GM12872 (cell line): ENCODE data around the gene GHDC.

ENCODE experiments used
- TF ChIP-seq, protein P1 (sequence below): IDR thresholded peaks from 3 replicates; pipeline ENCODE4 v1.5.1; 2011; ENCODE audit warnings: low read depth, mild to moderate bottlenecking, low read length, moderate library complexity; ENCODE audit not compliant: insufficient read depth

Gene GHDC

GRCh38 chr17:42230225-42230624 lies 35.9 kb upstream of the GHDC start:
- TF ChIP-seq, protein P1, sequence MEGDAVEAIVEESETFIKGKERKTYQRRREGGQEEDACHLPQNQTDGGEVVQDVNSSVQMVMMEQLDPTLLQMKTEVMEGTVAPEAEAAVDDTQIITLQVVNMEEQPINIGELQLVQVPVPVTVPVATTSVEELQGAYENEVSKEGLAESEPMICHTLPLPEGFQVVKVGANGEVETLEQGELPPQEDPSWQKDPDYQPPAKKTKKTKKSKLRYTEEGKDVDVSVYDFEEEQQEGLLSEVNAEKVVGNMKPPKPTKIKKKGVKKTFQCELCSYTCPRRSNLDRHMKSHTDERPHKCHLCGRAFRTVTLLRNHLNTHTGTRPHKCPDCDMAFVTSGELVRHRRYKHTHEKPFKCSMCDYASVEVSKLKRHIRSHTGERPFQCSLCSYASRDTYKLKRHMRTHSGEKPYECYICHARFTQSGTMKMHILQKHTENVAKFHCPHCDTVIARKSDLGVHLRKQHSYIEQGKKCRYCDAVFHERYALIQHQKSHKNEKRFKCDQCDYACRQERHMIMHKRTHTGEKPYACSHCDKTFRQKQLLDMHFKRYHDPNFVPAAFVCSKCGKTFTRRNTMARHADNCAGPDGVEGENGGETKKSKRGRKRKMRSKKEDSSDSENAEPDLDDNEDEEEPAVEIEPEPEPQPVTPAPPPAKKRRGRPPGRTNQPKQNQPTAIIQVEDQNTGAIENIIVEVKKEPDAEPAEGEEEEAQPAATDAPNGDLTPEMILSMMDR = no peak

DNA sequence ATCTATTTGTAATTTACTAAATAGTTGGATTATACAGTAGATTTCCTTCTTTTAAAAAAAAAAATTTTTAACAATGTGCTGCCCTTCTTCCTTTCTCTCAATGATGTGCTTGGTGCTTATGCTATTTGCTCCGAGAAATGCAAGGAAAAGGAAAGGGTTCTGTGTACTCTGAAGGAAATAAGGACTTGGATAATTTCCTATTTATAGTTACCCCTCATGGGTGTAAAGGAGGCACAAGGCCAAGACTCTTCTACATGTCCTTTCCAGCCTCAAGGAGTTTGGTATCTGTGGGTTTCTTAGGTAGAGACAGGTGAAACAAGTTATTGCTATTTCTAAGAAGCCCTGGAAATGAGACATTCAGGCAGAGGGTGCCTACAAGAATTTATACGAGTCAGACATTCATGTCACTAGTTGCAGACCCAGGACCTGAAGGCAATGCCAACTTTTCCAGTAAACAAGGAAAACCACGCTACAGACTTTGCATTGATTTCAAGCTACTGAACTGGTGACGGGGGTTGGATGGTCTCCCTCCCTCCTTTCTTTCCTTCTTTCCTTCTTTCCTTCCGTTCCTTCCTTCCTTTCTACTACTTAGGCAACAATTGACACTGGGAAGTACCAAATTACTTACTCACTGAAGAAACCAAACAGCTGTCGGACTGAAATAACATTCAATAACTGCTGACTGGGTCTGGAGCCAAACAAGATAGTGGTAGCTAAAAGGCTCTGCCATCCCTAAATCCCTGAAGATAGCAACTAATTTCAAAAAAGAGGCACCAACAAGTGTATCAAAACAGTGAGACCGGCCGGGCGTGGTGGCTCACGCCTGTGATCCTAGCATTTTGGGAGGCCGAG lies 33.8 kb upstream of the GHDC start:
- TF ChIP-seq, protein P1 = no peak

DNA sequence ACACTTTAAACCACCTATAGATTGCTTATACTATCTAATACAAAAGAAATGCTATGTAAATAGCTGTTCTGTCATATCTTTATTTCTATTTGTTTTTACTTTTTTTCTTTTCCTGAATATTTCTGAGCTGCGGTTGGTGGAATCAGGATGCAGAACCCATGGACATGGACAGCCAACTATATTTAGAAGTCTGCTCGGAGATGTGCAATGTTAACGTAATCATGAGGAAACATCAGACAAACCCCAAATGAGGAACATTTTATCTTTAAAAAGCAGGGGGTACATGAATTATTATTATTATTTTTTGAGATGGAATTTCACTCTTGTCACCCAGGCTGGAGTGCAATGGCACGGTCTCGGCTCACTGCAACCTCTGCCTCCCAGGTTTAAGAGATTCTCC lies 31.4 kb upstream of the GHDC start:
- TF ChIP-seq, protein P1 = no peak

GRCh38 chr17:42224651-42225050 lies 30.4 kb upstream of the GHDC start:
- TF ChIP-seq, protein P1 = no peak

DNA sequence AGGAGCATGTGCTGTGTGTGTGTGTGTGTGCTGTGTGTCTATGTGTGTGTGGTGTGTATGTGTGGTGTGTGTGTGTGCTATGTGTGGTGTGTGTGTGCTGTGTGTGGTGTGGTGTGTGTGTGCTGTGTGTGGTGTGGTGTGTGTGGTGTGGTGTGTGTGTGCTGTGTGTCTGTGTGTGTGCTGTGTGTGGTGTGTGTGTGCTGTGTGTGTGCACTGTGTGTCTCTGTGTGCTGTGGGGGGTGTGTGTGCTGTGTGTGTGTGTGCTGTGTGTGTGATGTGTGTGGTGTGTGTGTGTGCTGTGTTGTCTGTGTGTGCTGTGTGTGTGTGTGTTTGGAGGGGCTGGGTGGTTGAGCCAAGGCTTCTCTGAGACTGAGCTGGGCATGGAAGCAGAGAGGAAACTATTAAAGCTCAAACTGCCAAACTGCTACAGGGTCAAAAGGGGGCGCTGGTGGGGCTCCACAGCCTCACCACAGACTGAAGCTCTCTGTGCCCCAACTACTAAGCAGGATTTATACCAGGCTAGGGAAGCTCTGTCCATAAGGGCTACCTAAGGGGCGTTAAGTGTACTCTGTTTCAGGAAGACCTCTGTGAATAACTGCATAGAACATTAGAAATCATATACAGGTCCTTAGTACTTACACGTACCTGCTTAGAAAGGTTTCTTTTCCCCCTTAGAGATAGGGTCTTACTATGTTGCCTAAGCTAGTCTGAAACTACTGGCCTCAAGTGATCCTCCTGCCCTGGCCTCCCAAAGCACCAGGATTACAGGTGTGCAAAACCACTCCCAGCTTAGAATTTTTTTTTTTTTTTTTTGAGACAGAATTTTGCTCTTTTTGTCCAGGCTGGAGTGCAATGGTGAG lies 27.8 kb upstream of the GHDC start:
- TF ChIP-seq, protein P1 = peak; percentile 83

GRCh38 chr17:42214156-42214555 lies 19.9 kb upstream of the GHDC start:
- TF ChIP-seq, protein P1 = no peak

- TF ChIP-seq, protein P1 = no peak
Measured at GRCh38 chr17:42212382-42212781, 18.1 kb upstream of the GHDC start.
